ENCODE measurements around the gene HLCS. TPM values are rescaled to one million over a fixed set of nuclear protein-coding genes. Genes with fewer than 3 reads are reported as not detected.

Gene HLCS
- total and polyA plus RNA-seq, 2 of the 4 experiments (the other 2 are of a cell fraction), result 10.6 to 21.0 TPM

- H3K18ac ChIP-seq (ENCODE audit: low read depth, low read length), result no peak overlapping the region
- H3K79me1 ChIP-seq (ENCODE audit: low read depth in 1 of 2, low read length in 2 of 2), result peaks cover 0 to 7% of the 10 kb centered on the region in 2 experiments; a peak in 2 of 4 replicates
- no peaks in the 10 kb centered on the region for H3K36me3 ChIP-seq (ENCODE audit: control insufficient read depth, insufficient read depth, low read length)
- H2AK9ac ChIP-seq (replicated peaks; ENCODE audit: low read depth, low read length, poor library complexity), result no peak overlapping the region
- H4K5ac ChIP-seq (ENCODE audit: low read depth, low read length), result no peak overlapping the region
- no peak overlapping the region for H2AK5ac ChIP-seq (ENCODE audit: low read depth, low read length)
- no TSS peak for BruUV-seq (replicated peaks)
- no peak for TF ChIP-seq RAD21 (IDR thresholded peaks at IDR 0.05; ENCODE audit: low read length)
- TF ChIP-seq CEBPB (IDR thresholded peaks at IDR 0.05; ENCODE audit: low read depth, low read length), result no peak
- no peak for TF ChIP-seq RCOR1 (IDR thresholded peaks at IDR 0.05; ENCODE audit: insufficient replicate concordance, low read length)
- no peak for TF ChIP-seq RFX5 (IDR thresholded peaks at IDR 0.05; ENCODE audit: low read depth, low read length)
- TF ChIP-seq MXI1 (IDR thresholded peaks at IDR 0.05; ENCODE audit: borderline replicate concordance, low read depth, low read length), result no peak
- no peak for TF ChIP-seq CHD1 (IDR thresholded peaks at IDR 0.05; ENCODE audit: low read depth, low read length)
- no peak for TF ChIP-seq FOS (IDR thresholded peaks at IDR 0.05; ENCODE audit: low read depth, low read length)
- TF ChIP-seq CTCF (conservative IDR thresholded peaks at IDR 0.05; ENCODE audit: low read depth, low read length), result no peak
- TF ChIP-seq NFE2L2 (IDR thresholded peaks at IDR 0.05; ENCODE audit: low read depth, low read length), result no peak
- no peak for TF ChIP-seq POLR2A (IDR thresholded peaks at IDR 0.05; ENCODE audit: low read depth, low read length)
- no peak for TF ChIP-seq ELK1 (IDR thresholded peaks at IDR 0.05; ENCODE audit: borderline replicate concordance, low read depth, low read length)
- TF ChIP-seq SMC3 (IDR thresholded peaks at IDR 0.05; ENCODE audit: low read depth, low read length), result no peak
- TF ChIP-seq MAZ (IDR thresholded peaks at IDR 0.05; ENCODE audit: borderline replicate concordance, low read depth, low read length), result no peak
- TF ChIP-seq BHLHE40 (IDR thresholded peaks at IDR 0.05; ENCODE audit: low read depth, low read length), result no peak
- TF ChIP-seq MAFK (IDR thresholded peaks at IDR 0.05; ENCODE audit: low read depth, low read length), result no peak
- TF ChIP-seq USF2 (IDR thresholded peaks at IDR 0.05; ENCODE audit: low read depth, low read length), result no peak
- H3K9me3 ChIP-seq (ENCODE audit: control insufficient read depth, insufficient read depth, low read length), result no peaks in the 10 kb centered on the region
- 80% methylated on average over 4 of the region's 14 CpGs; no CpG with 5 or more reads in 1 of the 2 experiments for WGBS, 2 experiments (ENCODE audit: extremely low coverage in 2 of 2, insufficient read length in 1 of 2)
- peaks cover 2% of the 10 kb centered on the region; the same call in 1 of the 2 replicates for H3K9me1 ChIP-seq (ENCODE audit: insufficient read depth, low read length)
- H4K91ac ChIP-seq (ENCODE audit: insufficient read depth, low read depth, low read length), result no peak overlapping the region
- H3K27ac ChIP-seq (ENCODE audit: insufficient read depth, low read length), result no peak overlapping the region
- no peak overlapping the region for H3K9ac ChIP-seq (ENCODE audit: low read depth, low read length)
- no peak overlapping the region for H2BK120ac ChIP-seq (ENCODE audit: low read depth, low read length)
- H2BK5ac ChIP-seq (ENCODE audit: low read depth, low read length, poor library complexity, severe bottlenecking), result no peak overlapping the region
- no peak overlapping the region for H3K14ac ChIP-seq (replicated peaks; ENCODE audit: low read depth, low read length)
- H3K4me1 ChIP-seq (ENCODE audit: control insufficient read depth, insufficient read depth, low read length), result no peaks in the 10 kb centered on the region
- no peak overlapping the region for H4K8ac ChIP-seq (ENCODE audit: low read depth in 2 of 2, low read length in 2 of 2)
- H2BK20ac ChIP-seq (ENCODE audit: low read depth, low read length), result no peak overlapping the region
- H3K4me3 ChIP-seq (ENCODE audit: insufficient read depth, low read depth, low read length), result no peak overlapping the region
- no peak overlapping the region for H2BK15ac ChIP-seq (ENCODE audit: low read depth, low read length)
- no peak overlapping the region for H3K23ac ChIP-seq (ENCODE audit: low read depth, low read length)
- in situ Hi-C loops (cut with MboI; ENCODE audit: low sequenced_read_pairs) (no loop called here), intact Hi-C loops (cut with micrococcal nuclease) (no loop called here), dilution Hi-C loops (cut with HindIII; ENCODE audit: low sequenced_read_pairs, unreplicated experiment) (no loop called here)
- H4K20me1 ChIP-seq (ENCODE audit: insufficient read depth, low read length), result no peaks in the 10 kb centered on the region
- CTCF ChIA-PET, result no interaction called here
- H3K4ac ChIP-seq (ENCODE audit: low read depth, low read length), result no peak overlapping the region
- ATAC-seq (ENCODE audit: low read depth) (no peak), DNase-seq (no peak)
- H3K56ac ChIP-seq (ENCODE audit: extremely low read depth, insufficient read depth, low read length), result no peak overlapping the region
- H3K4me2 ChIP-seq (ENCODE audit: low read depth, low read length), result no peak overlapping the region
- POLR2A ChIA-PET (ENCODE audit: unreplicated experiment), result no interaction called here
- H2AFZ ChIP-seq (replicated peaks; ENCODE audit: low read length, poor library complexity), result no peak overlapping the region
- H3K27me3 ChIP-seq (ENCODE audit: control insufficient read depth, insufficient read depth, low read length), result peaks cover 50% of the 10 kb centered on the region
Observed at GRCh38 chr21:36732217-36732616, 234.3 kb downstream of the HLCS start.

Data from IMR-90 (cell line).